CD4-positive, alpha-beta memory T cell (primary cell): ENCODE results near the gene TERF2IP. TPM values are rescaled to one million over a fixed set of nuclear protein-coding genes. Genes with fewer than 3 reads are reported as not detected.

ENCODE experiments used
- CTCF ChIA-PET: fragments of 350-600 bp; sonication (Branson Sonifier 250); formaldehyde crosslinking; loops from one replicate; lab custom pipeline; 2021; ENCODE audit warnings: inconsistent platforms; ENCODE audit not compliant: partially characterized antibody; lab: Charles Lee
- POLR2A ChIA-PET: fragments of 350-600 bp; sonication (Branson Sonifier 250); formaldehyde crosslinking; loops from one replicate; lab custom pipeline; 2021; ENCODE audit not compliant: partially characterized antibody; lab: Charles Lee
- DNase-seq, 5 donors: peaks; one replicate each; pipeline versions ENCODE4 v3.0.0 to v3.0.0-alpha.2; 2020 to 2022; ENCODE audit warnings: mixed read lengths in 1 of 5
- H3K27ac ChIP-seq: one replicate; pipeline ENCODE4 v1.7.0; 2013; ENCODE audit warnings: low read depth, low read length
- H3K27me3 ChIP-seq: 2 replicates; pipeline ENCODE4 v1.7.0; 2013; ENCODE audit warnings: mild to moderate bottlenecking, low read length, moderate library complexity; ENCODE audit not compliant: insufficient read depth
- H3K36me3 ChIP-seq: 2 replicates; pipeline ENCODE4 v1.7.0; 2013; ENCODE audit warnings: mild to moderate bottlenecking, low read length, moderate library complexity; ENCODE audit not compliant: insufficient read depth
- H3K4me1 ChIP-seq: 2 replicates; pipeline ENCODE4 v1.7.0; 2013; ENCODE audit warnings: mild to moderate bottlenecking, low read length, moderate library complexity; ENCODE audit not compliant: insufficient read depth
- H3K4me3 ChIP-seq, 2 donors: one replicate each; pipeline ENCODE4 v1.7.0; 2013; ENCODE audit warnings: low read length in 2 of 2, mild to moderate bottlenecking in 1 of 2
- H3K9me3 ChIP-seq, 2 donors: one replicate each; pipeline ENCODE4 v1.7.0; 2013; ENCODE audit warnings: low read length in 2 of 2, control low read depth in 1 of 2; ENCODE audit not compliant: control insufficient read depth in 1 of 2
- H3K27ac Mint-ChIP-seq, 7 donors: one replicate each; pipeline ENCODE4 v1.8.0; 2020 to 2021; ENCODE audit warnings: mixed read lengths in 7 of 7, mild to moderate bottlenecking in 6 of 7, inconsistent platforms in 3 of 7, moderate library complexity in 3 of 7
- H3K27me3 Mint-ChIP-seq, 2 donors: one replicate each; pipeline ENCODE4 v1.8.0; 2020 to 2021; ENCODE audit warnings: mixed read lengths in 2 of 2
- H3K36me3 Mint-ChIP-seq, 2 donors: one replicate each; pipeline ENCODE4 v1.8.0; 2020 to 2021; ENCODE audit warnings: mixed read lengths in 2 of 2, inconsistent platforms in 1 of 2, mild to moderate bottlenecking in 1 of 2
- H3K4me1 Mint-ChIP-seq, 4 donors: one replicate each; pipeline ENCODE4 v1.8.0; 2020 to 2021; ENCODE audit warnings: mixed read lengths in 4 of 4, mild to moderate bottlenecking in 1 of 4
- H3K4me3 Mint-ChIP-seq, 8 donors: one replicate each; pipeline ENCODE4 v1.8.0; 2020 to 2021; ENCODE audit warnings: mixed read lengths in 8 of 8, mild to moderate bottlenecking in 7 of 8, moderate library complexity in 6 of 8, inconsistent platforms in 3 of 8
- H3K9me3 Mint-ChIP-seq, 8 donors: one replicate each; pipeline ENCODE4 v1.8.0; 2020 to 2021; ENCODE audit warnings: mixed read lengths in 8 of 8, mild to moderate bottlenecking in 5 of 8, inconsistent platforms in 3 of 8, moderate library complexity in 1 of 8
- intact Hi-C: fragments of 100-400 bp; cut with micrococcal nuclease; formaldehyde crosslinking; loops from one replicate; pipeline ENCODE4 v1.15.1; 2023
- polyA plus RNA-seq, 2 donors: library from polyadenylated mRNA; unstranded; fragments of 300-500 nt; fragmentation: Illumina TruSeq; gene quantifications; one replicate each; pipeline ENCODE4 v1.2.3, GENCODE V29; 2021
- total RNA-seq, 2 experiments: library from RNA; stranded (reverse); gene quantifications; one replicate each; pipeline ENCODE4 v1.2.3, GENCODE V29; 2021

The TERF2IP gene
- total and polyA plus RNA-seq, 4 experiments from 2014 or later: 98.4 to 185 (median 130) TPM

- intact Hi-C loops: loop anchor here (1.0 to 2.0 kb wide), 9 partner anchors 24 to 1567 kb away; partner anchors contain the start of genes GABARAPL2, GLG1, KARS1 and PSMD7
- H3K36me3 ChIP-seq: peaks cover 14% of the 10 kb centered on the region
- peak within 1 kb of the TSS; percentile 90 to 98 (median 97) for H3K4me3 Mint-ChIP-seq
- peaks cover 0 to 7% (median 0%) of the 10 kb centered on the region in 8 donors for H3K9me3 Mint-ChIP-seq
- CTCF ChIA-PET: interaction anchor here (0.9 to 2.8 kb wide), 16 partner anchors 9 to 238 kb away, joined by 3 to 31 read pairs (median 5); partner anchors contain the start of genes KARS1 and TERF2IP
- peak within 1 kb of the TSS; percentile 97 to 99 (median 98) for H3K27ac Mint-ChIP-seq
- no peaks in the 10 kb centered on the region for H3K9me3 ChIP-seq
- no peaks in the 10 kb centered on the region for H3K27me3 ChIP-seq
- H3K4me3 ChIP-seq: peak within 1 kb of the TSS; percentile 86 to 90
- POLR2A ChIA-PET: interaction anchor here (0.8 to 9.6 kb wide), 20 partner anchors 8 to 1300 kb away, joined by 3 to 293 read pairs (median 4); partner anchors contain the start of genes CFDP1, GABARAPL2, KARS1 and RFWD3
- peaks cover 39 to 54% of the 10 kb centered on the region in 2 donors for H3K36me3 Mint-ChIP-seq
- H3K4me1 Mint-ChIP-seq: peaks cover 46 to 87% (median 58%) of the 10 kb centered on the region in 4 donors
- peak within 1 kb of the TSS; percentile 96 for H3K27ac ChIP-seq
- peaks cover 0 to 3% of the 10 kb centered on the region in 2 donors for H3K27me3 Mint-ChIP-seq
- DNase-seq: peak; percentile 95 to 99 (median 98)
- peaks cover 59% of the 10 kb centered on the region for H3K4me1 ChIP-seq
These were observed 24.6 kb upstream of the TERF2IP start, which contains the start of gene ADAT1 for GRCh38 chr16:75622761-75623605. Gene ADAT1 (minus strand): TSS chr16:75623281. CDS start chr16:75620799, 2,482 bp downstream.

GRCh38 chr16:75624921-75625334 lies 22.6 kb upstream of the TERF2IP start:
- Mint-ChIP-seq H3K4me1 (peaks cover 55 to 90% (median 64%) of the 10 kb centered on the region in 4 donors), H3K4me3 (peak overlapping the region in 5 of 8 donors; percentile 35 to 70 (median 51))
- POLR2A ChIA-PET: interaction anchor here (0.6 to 1.4 kb wide), 2 partner anchors 23 to 69 kb away, joined by 3 to 4 read pairs; partner anchors contain the start of genes KARS1, TERF2IP and TMEM231

GRCh38 chr16:75626806-75627205 lies 20.8 kb upstream of the TERF2IP start:
- Mint-ChIP-seq H3K27ac (peak overlapping the region; percentile 84 to 94 (median 91)), H3K4me3 (peak overlapping the region in 4 of 8 donors; percentile 33 to 80 (median 60)), H3K4me1 (peaks cover 40 to 71% (median 46%) of the 10 kb centered on the region in 4 donors), H3K9me3 (peaks cover 0 to 7% (median 0%) of the 10 kb centered on the region in 8 donors), H3K27me3 (peaks cover 0 to 3% of the 10 kb centered on the region in 2 donors), H3K36me3 (peaks cover 57 to 67% of the 10 kb centered on the region in 2 donors)
- POLR2A ChIA-PET: interaction anchor here (0.9 to 6.1 kb wide), 4 partner anchors 14 to 61 kb away, joined by 3 to 70 read pairs (median 4); partner anchors contain the start of genes GABARAPL2, KARS1 and TERF2IP
- CTCF ChIA-PET: interaction anchor here (1.0 to 2.4 kb wide), 5 partner anchors 15 to 155 kb away, joined by 3 to 11 read pairs (median 3); partner anchors contain the start of genes KARS1 and TERF2IP
- no peaks in the 10 kb centered on the region for H3K9me3 ChIP-seq
- no peaks in the 10 kb centered on the region for H3K27me3 ChIP-seq
- DNase-seq: no peak
- H3K27ac ChIP-seq: peak overlapping the region; percentile 38
- H3K4me1 ChIP-seq: peaks cover 40% of the 10 kb centered on the region
- intact Hi-C loops: no loop called here
- H3K36me3 ChIP-seq: peaks cover 44% of the 10 kb centered on the region
- no peak overlapping the region for H3K4me3 ChIP-seq

More at GRCh38 chr16:75624921-75625334, 22.6 kb upstream of the TERF2IP start:
- Mint-ChIP-seq H3K9me3 (peaks cover 0 to 7% (median 0%) of the 10 kb centered on the region in 8 donors), H3K36me3 (peaks cover 46 to 60% of the 10 kb centered on the region in 2 donors), H3K27ac (peak overlapping the region; percentile 19 to 92 (median 81)), H3K27me3 (peaks cover 0 to 3% of the 10 kb centered on the region in 2 donors)
- no peak for DNase-seq
- Histone ChIP-seq H3K9me3 (no peaks in the 10 kb centered on the region), H3K4me1 (peaks cover 59% of the 10 kb centered on the region), H3K27me3 (no peaks in the 10 kb centered on the region), H3K36me3 (peaks cover 32% of the 10 kb centered on the region), H3K27ac (no peak overlapping the region), H3K4me3 (no peak overlapping the region)
- CTCF ChIA-PET: interaction anchor here (2.4 kb wide), 1 partner anchor 23 kb away, joined by 11 read pairs; the partner anchor contains the start of genes KARS1 and TERF2IP
- intact Hi-C loops: no loop called here

- peak in 4 of 5 donors; percentile 30 to 49 (median 34) for DNase-seq
- peaks cover 35 to 61% (median 40%) of the 10 kb centered on the region in 4 donors for H3K4me1 Mint-ChIP-seq
- Histone ChIP-seq H3K27me3 (no peaks in the 10 kb centered on the region), H3K36me3 (peaks cover 52% of the 10 kb centered on the region), H3K9me3 (no peaks in the 10 kb centered on the region), H3K27ac (peak overlapping the region; percentile 38), H3K4me3 (no peak overlapping the region), H3K4me1 (peaks cover 32% of the 10 kb centered on the region)
- peaks cover 0 to 6% (median 0%) of the 10 kb centered on the region in 8 donors for H3K9me3 Mint-ChIP-seq
- intact Hi-C loops: no loop called here
- H3K36me3 Mint-ChIP-seq: peaks cover 62 to 73% of the 10 kb centered on the region in 2 donors
- ChIA-PET CTCF (no interaction called here), POLR2A (interaction anchor here (0.6 to 6.1 kb wide), 5 partner anchors 15 to 111 kb away, joined by 3 to 70 read pairs (median 3); partner anchors contain the start of genes KARS1, TERF2IP and TMEM231)
- H3K27ac Mint-ChIP-seq: peak overlapping the region; percentile 84 to 94 (median 88)
- peak overlapping the region in 7 of 8 donors; percentile 6 to 80 (median 57) for H3K4me3 Mint-ChIP-seq
- H3K27me3 Mint-ChIP-seq: peaks cover 0 to 3% of the 10 kb centered on the region in 2 donors
These were observed 19.7 kb upstream of the TERF2IP start for GRCh38 chr16:75627851-75628250.

- Histone ChIP-seq H3K27ac (peak overlapping the region; percentile 38), H3K4me3 (no peak overlapping the region), H3K9me3 (no peaks in the 10 kb centered on the region), H3K36me3 (peaks cover 57% of the 10 kb centered on the region), H3K4me1 (peaks cover 32% of the 10 kb centered on the region), H3K27me3 (no peaks in the 10 kb centered on the region)
- ChIA-PET CTCF (no interaction called here), POLR2A (interaction anchor here (0.6 to 6.1 kb wide), 6 partner anchors 10 to 111 kb away, joined by 3 to 70 read pairs (median 3); partner anchors contain the start of genes KARS1, TERF2IP and TMEM231)
- Mint-ChIP-seq H3K27ac (peak overlapping the region; percentile 84 to 94 (median 88)), H3K27me3 (no peaks in the 10 kb centered on the region), H3K9me3 (peaks cover 0 to 3% (median 0%) of the 10 kb centered on the region in 8 donors), H3K36me3 (peaks cover 65 to 73% of the 10 kb centered on the region in 2 donors), H3K4me1 (peaks cover 34 to 56% (median 40%) of the 10 kb centered on the region in 4 donors), H3K4me3 (peak overlapping the region in 5 of 8 donors; percentile 46 to 80 (median 61))
- intact Hi-C loops: no loop called here
- no peak for DNase-seq
These were observed 19.2 kb upstream of the TERF2IP start for GRCh38 chr16:75628351-75628750.

- no peaks in the 10 kb centered on the region for H3K27me3 ChIP-seq
- Mint-ChIP-seq H3K9me3 (peaks cover 0 to 3% (median 0%) of the 10 kb centered on the region in 8 donors), H3K27me3 (no peaks in the 10 kb centered on the region), H3K27ac (peak overlapping the region in 5 of 7 donors; percentile 42 to 94 (median 86)), H3K36me3 (peaks cover 71 to 79% of the 10 kb centered on the region in 2 donors), H3K4me1 (peaks cover 35 to 50% (median 40%) of the 10 kb centered on the region in 4 donors), H3K4me3 (peak overlapping the region in 4 of 8 donors; percentile 5 to 77 (median 38))
- H3K4me1 ChIP-seq: peaks cover 28% of the 10 kb centered on the region
- CTCF ChIA-PET: no interaction called here
- H3K36me3 ChIP-seq: peaks cover 65% of the 10 kb centered on the region
- POLR2A ChIA-PET: interaction anchor here (1.2 to 6.1 kb wide), 2 partner anchors 11 to 19 kb away, joined by 3 to 70 read pairs; partner anchors contain the start of genes KARS1 and TERF2IP
- intact Hi-C loops: no loop called here
- no peaks in the 10 kb centered on the region for H3K9me3 ChIP-seq
- no peak overlapping the region for H3K27ac ChIP-seq
- DNase-seq: no peak
- no peak overlapping the region for H3K4me3 ChIP-seq
These were observed 18.4 kb upstream of the TERF2IP start for GRCh38 chr16:75629132-75629531.
